Astrocyte of the cerebellum (primary cell): ENCODE measurements around the gene F5.

Experiments
- DNase-seq: peaks from one replicate; pipeline ENCODE4 v3.0.0-alpha.2; 2011; ENCODE audit warnings: low read depth
- H3K4me3 ChIP-seq: 2 replicates; pipeline ENCODE4 v1.5.1; 2011; ENCODE audit warnings: mild to moderate bottlenecking, low read depth, low read length, moderate library complexity
- CTCF ChIP-seq: IDR thresholded peaks from 2 replicates; pipeline ENCODE4 v1.5.1; 2012; ENCODE audit warnings: low read length, low read depth, moderate library complexity, mild to moderate bottlenecking; ENCODE audit errors: missing control alignments
- in situ Hi-C: cut with HindIII; loops from 2 replicates; pipeline ENCODE4 v1.10.0; 2017; ENCODE audit warnings: low sequenced_read_pairs

F5 gene

GRCh38 chr1:169576935-169577331 lies 9.3 kb downstream of the F5 start:
- in situ Hi-C loops = no loop called here
- TF ChIP-seq CTCF = no peak
- no peak overlapping the region for H3K4me3 ChIP-seq
- DNase-seq = no peak

GRCh38 chr1:169576241-169576934 lies 9.9 kb downstream of the F5 start:
- TF ChIP-seq CTCF = no peak
- in situ Hi-C loops = no loop called here
- H3K4me3 ChIP-seq = no peak overlapping the region
- no peak for DNase-seq

- no peak for DNase-seq
- H3K4me3 ChIP-seq = no peak overlapping the region
- no peak for TF ChIP-seq CTCF
- in situ Hi-C loops = no loop called here
These were observed 11.9 kb downstream of the F5 start for GRCh38 chr1:169574336-169574735.

- in situ Hi-C loops = no loop called here
- DNase-seq = no peak
These were observed 14.1 kb downstream of the F5 start for GRCh38 chr1:169572187-169572586.

GRCh38 chr1:169571450-169571849 lies 14.8 kb downstream of the F5 start:
- no peak overlapping the region for H3K4me3 ChIP-seq
- TF ChIP-seq CTCF = no peak
- in situ Hi-C loops = no loop called here
- DNase-seq = no peak

More at GRCh38 chr1:169572187-169572586, 14.1 kb downstream of the F5 start:
- no peak overlapping the region for H3K4me3 ChIP-seq
- no peak for TF ChIP-seq CTCF

- in situ Hi-C loops = no loop called here
- no peak for DNase-seq
- H3K4me3 ChIP-seq = no peak overlapping the region
- TF ChIP-seq CTCF = no peak
These were observed 16.1 kb downstream of the F5 start for GRCh38 chr1:169570172-169570574.

- DNase-seq = no peak
- TF ChIP-seq CTCF = no peak
These were observed 17.8 kb downstream of the F5 start for GRCh38 chr1:169568497-169568896.

More at GRCh38 chr1:169568497-169568896, 17.8 kb downstream of the F5 start:
- in situ Hi-C loops = no loop called here
- H3K4me3 ChIP-seq = no peak overlapping the region
